ENCODE measurements around the gene CNTNAP2.
A peak's percentile ranks its signal among the peaks of the same experiment; 100 is the strongest.

DNA sequence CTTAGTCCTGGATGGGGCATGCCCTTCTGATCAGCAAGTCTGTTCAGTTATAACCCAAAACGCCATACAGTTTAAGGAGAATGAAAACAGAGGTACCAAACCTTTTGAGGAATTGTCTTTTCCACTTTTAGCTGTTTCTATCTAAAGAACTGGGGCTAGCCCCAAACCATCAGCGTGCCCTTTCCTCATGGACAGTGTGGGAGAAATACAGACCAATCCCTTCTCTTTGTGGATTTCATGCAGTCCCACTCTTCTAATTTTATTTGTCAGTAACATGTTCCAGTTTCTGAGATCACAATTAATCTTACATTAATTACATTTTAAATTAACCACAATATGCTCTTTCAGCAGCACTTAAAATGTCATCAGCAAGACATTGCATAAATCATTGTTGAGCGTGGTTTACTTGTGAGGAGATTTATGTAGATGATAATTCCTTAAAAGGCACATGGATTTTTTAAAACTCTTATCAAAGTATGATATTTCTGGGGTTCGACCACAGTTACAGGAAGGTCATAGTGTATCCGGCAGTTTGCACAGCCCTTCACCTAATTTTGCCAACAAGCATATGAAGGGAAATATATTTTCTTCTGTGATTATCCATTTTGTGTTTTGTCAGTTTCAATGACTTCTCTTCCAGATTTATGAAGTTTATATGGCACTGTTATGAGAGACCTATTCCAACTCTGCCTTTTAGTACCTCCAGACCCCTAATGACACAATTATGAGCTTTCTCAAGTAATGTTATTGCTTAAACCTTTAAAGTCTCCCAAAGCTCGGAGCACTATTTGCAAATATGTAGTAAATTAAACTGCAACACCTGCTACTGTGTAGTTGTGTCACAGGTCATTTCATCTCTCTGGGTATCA, 1605.6 kb downstream of the CNTNAP2 start:
- no peak for TF ChIP-seq SP1 (IDR thresholded peaks at IDR 0.05)
- no peak for TF ChIP-seq BHLHE40 (IDR thresholded peaks at IDR 0.05; ENCODE audit: borderline replicate concordance)
- TF ChIP-seq, protein P1, sequence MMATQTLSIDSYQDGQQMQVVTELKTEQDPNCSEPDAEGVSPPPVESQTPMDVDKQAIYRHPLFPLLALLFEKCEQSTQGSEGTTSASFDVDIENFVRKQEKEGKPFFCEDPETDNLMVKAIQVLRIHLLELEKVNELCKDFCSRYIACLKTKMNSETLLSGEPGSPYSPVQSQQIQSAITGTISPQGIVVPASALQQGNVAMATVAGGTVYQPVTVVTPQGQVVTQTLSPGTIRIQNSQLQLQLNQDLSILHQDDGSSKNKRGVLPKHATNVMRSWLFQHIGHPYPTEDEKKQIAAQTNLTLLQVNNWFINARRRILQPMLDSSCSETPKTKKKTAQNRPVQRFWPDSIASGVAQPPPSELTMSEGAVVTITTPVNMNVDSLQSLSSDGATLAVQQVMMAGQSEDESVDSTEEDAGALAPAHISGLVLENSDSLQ (IDR thresholded peaks at IDR 0.05): peak; percentile 46; the same call in 1 of the 2 replicates
- TF ChIP-seq HDGF (IDR thresholded peaks at IDR 0.05; ENCODE audit: borderline replicate concordance): no peak
- TF ChIP-seq SUZ12 (IDR thresholded peaks at IDR 0.05): no peak
- no peak for TF ChIP-seq CTBP1 (IDR thresholded peaks at IDR 0.05; ENCODE audit: borderline replicate concordance)
- no peak for TF ChIP-seq TARDBP (IDR thresholded peaks at IDR 0.05)
- TF ChIP-seq FOXM1 (IDR thresholded peaks at IDR 0.05; ENCODE audit: borderline replicate concordance): no peak
- no peak for TF ChIP-seq L3MBTL2 (conservative IDR thresholded peaks at IDR 0.05)
- TF ChIP-seq ARNT (IDR thresholded peaks at IDR 0.05): no peak
- no peak for TF ChIP-seq NFRKB (IDR thresholded peaks at IDR 0.05)
- no peak for TF ChIP-seq LEF1 (IDR thresholded peaks at IDR 0.05; ENCODE audit: borderline replicate concordance)
- TF ChIP-seq FOXA1 (IDR thresholded peaks at IDR 0.05): no peak
- no peak for TF ChIP-seq FOXK2 (IDR thresholded peaks at IDR 0.05)
